Mesendoderm (in vitro differentiated cells): ENCODE data around the gene ORC3.

Experiments used
- DNase-seq: peaks from one replicate; pipeline ENCODE4 v3.0.0; 2013
- H2AK5ac ChIP-seq: 2 replicates; pipeline ENCODE4 v1.6.1; 2013; ENCODE audit warnings: low read length, inconsistent platforms
- H2BK120ac ChIP-seq: 2 replicates; pipeline ENCODE4 v1.6.1; 2013; ENCODE audit warnings: low read depth, mild to moderate bottlenecking, low read length, moderate library complexity, mixed read lengths
- H2BK15ac ChIP-seq: replicated peaks from 2 replicates; pipeline ENCODE4 v1.6.1; 2013; ENCODE audit warnings: low read depth, mild to moderate bottlenecking, moderate library complexity
- H2BK5ac ChIP-seq: 2 replicates; pipeline ENCODE4 v1.6.1; 2013; ENCODE audit warnings: low read length, inconsistent platforms
- H3K18ac ChIP-seq: 2 replicates; pipeline ENCODE4 v1.6.1; 2013; ENCODE audit warnings: mild to moderate bottlenecking, low read length, mixed read lengths
- H3K23ac ChIP-seq: one replicate; pipeline ENCODE4 v1.6.1; 2013; ENCODE audit warnings: low read length
- H3K27ac ChIP-seq: 2 replicates; pipeline ENCODE4 v1.5.1; 2013; ENCODE audit warnings: low read depth, mild to moderate bottlenecking, inconsistent platforms, low read length, moderate library complexity
- H3K27me3 ChIP-seq: 2 replicates; pipeline ENCODE4 v1.6.1; 2013; ENCODE audit warnings: low read length, control low read depth, mild to moderate bottlenecking, inconsistent platforms; ENCODE audit not compliant: insufficient read depth, poor library complexity
- H3K36me3 ChIP-seq: 2 replicates; pipeline ENCODE4 v1.6.1; 2013; ENCODE audit warnings: low read length, inconsistent platforms; ENCODE audit not compliant: control insufficient read depth, insufficient read depth
- H3K4ac ChIP-seq: one replicate; pipeline ENCODE4 v1.6.1; 2013; ENCODE audit warnings: low read depth, mild to moderate bottlenecking, low read length, moderate library complexity
- H3K4me1 ChIP-seq: 2 replicates; pipeline ENCODE4 v1.6.1; 2013; ENCODE audit warnings: low read depth, low read length, inconsistent platforms; ENCODE audit not compliant: control insufficient read depth
- H3K4me2 ChIP-seq: 2 replicates; pipeline ENCODE4 v1.6.1; 2013; ENCODE audit warnings: low read length
- H3K4me3 ChIP-seq: 2 replicates; pipeline ENCODE4 v1.5.1; 2013; ENCODE audit warnings: mild to moderate bottlenecking, low read length
- H3K56ac ChIP-seq: one replicate; pipeline ENCODE4 v1.6.1; 2013; ENCODE audit warnings: low read length
- H3K79me1 ChIP-seq: 2 replicates; pipeline ENCODE4 v1.6.1; 2013; ENCODE audit warnings: low read length, inconsistent platforms
- H3K79me2 ChIP-seq: 2 replicates; pipeline ENCODE4 v1.6.1; 2013; ENCODE audit warnings: mild to moderate bottlenecking, low read length; ENCODE audit not compliant: control insufficient read depth, insufficient read depth
- H3K9ac ChIP-seq: 2 replicates; pipeline ENCODE4 v1.6.1; 2013; ENCODE audit warnings: low read length, inconsistent platforms
- H4K5ac ChIP-seq: one replicate; pipeline ENCODE4 v1.6.1; 2013; ENCODE audit warnings: low read length
- H4K8ac ChIP-seq: one replicate; pipeline ENCODE4 v1.6.1; 2013; ENCODE audit warnings: low read depth, mild to moderate bottlenecking, control low read depth, low read length, moderate library complexity
- WGBS: extraction: QIAGEN DNeasy Blood & Tissue Kit; methylation state at CpG from one replicate; pipeline ENCODE4 v1.1.7; 2013; ENCODE audit warnings: low lambda C conversion rate, missing lambda C conversion rate; ENCODE audit not compliant: insufficient coverage; ENCODE audit errors: extremely low coverage; 5-methylcytosine and 5-hydroxymethylcytosine counted together

ORC3 gene

GRCh38 chr6:87654875-87655454 lies 65.0 kb downstream of the ORC3 start:
- Histone ChIP-seq H2BK120ac (no peak overlapping the region), H2AK5ac (no peak overlapping the region), H3K79me2 (no peaks in the 10 kb centered on the region), H3K23ac (no peak overlapping the region), H4K8ac (no peak overlapping the region), H3K27ac (no peak overlapping the region), H3K36me3 (no peaks in the 10 kb centered on the region), H2BK5ac (no peak overlapping the region), H3K27me3 (no peaks in the 10 kb centered on the region), H3K79me1 (no peaks in the 10 kb centered on the region), H4K5ac (no peak overlapping the region), H3K4me2 (no peak overlapping the region), H3K4ac (no peak overlapping the region), H3K9ac (no peak overlapping the region), H3K56ac (no peak overlapping the region), H3K4me1 (peaks cover 3% of the 10 kb centered on the region), H3K4me3 (no peak overlapping the region), H2BK15ac (no peak overlapping the region), H3K18ac (no peak overlapping the region)
- no CpG with 5 or more reads among the region's 2 CpGs for WGBS
- no peak for DNase-seq

GRCh38 chr6:87655824-87656223 lies 65.9 kb downstream of the ORC3 start:
- no peaks in the 10 kb centered on the region for H3K36me3 ChIP-seq

GRCh38 chr6:87656857-87657256 lies 66.9 kb downstream of the ORC3 start:
- H3K9ac ChIP-seq: no peak overlapping the region
- H3K4me2 ChIP-seq: no peak overlapping the region
- H3K79me1 ChIP-seq: no peaks in the 10 kb centered on the region
- no peak overlapping the region for H4K5ac ChIP-seq
- peaks cover 3% of the 10 kb centered on the region for H3K4me1 ChIP-seq
- no peaks in the 10 kb centered on the region for H3K36me3 ChIP-seq
- H2BK120ac ChIP-seq: no peak overlapping the region
- H3K27ac ChIP-seq: no peak overlapping the region
- no peak overlapping the region for H2AK5ac ChIP-seq
- no peak for DNase-seq
- no peak overlapping the region for H4K8ac ChIP-seq
- no peaks in the 10 kb centered on the region for H3K79me2 ChIP-seq
- H3K4ac ChIP-seq: no peak overlapping the region
- no peaks in the 10 kb centered on the region for H3K27me3 ChIP-seq
- H3K56ac ChIP-seq: no peak overlapping the region
- no peak overlapping the region for H2BK5ac ChIP-seq
- H3K23ac ChIP-seq: no peak overlapping the region
- no peak overlapping the region for H3K18ac ChIP-seq
- no peak overlapping the region for H2BK15ac ChIP-seq
- H3K4me3 ChIP-seq: no peak overlapping the region

More at GRCh38 chr6:87655824-87656223, 65.9 kb downstream of the ORC3 start:
- Histone ChIP-seq H3K79me1 (no peaks in the 10 kb centered on the region), H2BK5ac (no peak overlapping the region), H3K79me2 (no peaks in the 10 kb centered on the region), H3K4me1 (peaks cover 3% of the 10 kb centered on the region), H2BK120ac (no peak overlapping the region), H3K18ac (no peak overlapping the region), H4K8ac (no peak overlapping the region), H3K4ac (no peak overlapping the region), H4K5ac (no peak overlapping the region), H2BK15ac (no peak overlapping the region), H3K4me3 (no peak overlapping the region), H3K27me3 (no peaks in the 10 kb centered on the region), H3K23ac (no peak overlapping the region), H3K56ac (no peak overlapping the region), H3K27ac (no peak overlapping the region), H3K9ac (no peak overlapping the region), H3K4me2 (no peak overlapping the region), H2AK5ac (no peak overlapping the region)
- no peak for DNase-seq

- Histone ChIP-seq H3K18ac (no peak overlapping the region), H3K36me3 (no peaks in the 10 kb centered on the region), H3K9ac (no peak overlapping the region), H3K56ac (no peak overlapping the region), H3K4me2 (no peak overlapping the region), H3K4ac (no peak overlapping the region), H2BK5ac (no peak overlapping the region), H3K79me1 (no peaks in the 10 kb centered on the region), H3K4me1 (no peaks in the 10 kb centered on the region), H4K5ac (no peak overlapping the region), H3K23ac (no peak overlapping the region), H3K27me3 (no peaks in the 10 kb centered on the region), H3K27ac (no peak overlapping the region), H3K79me2 (no peaks in the 10 kb centered on the region), H4K8ac (no peak overlapping the region), H3K4me3 (no peak overlapping the region), H2BK15ac (no peak overlapping the region), H2AK5ac (no peak overlapping the region), H2BK120ac (no peak overlapping the region)
- no peak for DNase-seq
These were observed 68.6 kb downstream of the ORC3 start for GRCh38 chr6:87658516-87658915.

GRCh38 chr6:87660226-87660911 lies 70.4 kb downstream of the ORC3 start:
- H2BK15ac ChIP-seq: no peak overlapping the region
- H2BK5ac ChIP-seq: no peak overlapping the region
- H3K23ac ChIP-seq: no peak overlapping the region
- H3K4me3 ChIP-seq: no peak overlapping the region
- no peaks in the 10 kb centered on the region for H3K79me1 ChIP-seq
- no peak overlapping the region for H4K5ac ChIP-seq
- H3K4me2 ChIP-seq: no peak overlapping the region
- no peak overlapping the region for H3K9ac ChIP-seq
- no peak overlapping the region for H2BK120ac ChIP-seq
- no peak overlapping the region for H3K56ac ChIP-seq
- no peak overlapping the region for H4K8ac ChIP-seq
- no peaks in the 10 kb centered on the region for H3K4me1 ChIP-seq
- H3K18ac ChIP-seq: no peak overlapping the region
- H3K27ac ChIP-seq: no peak overlapping the region
- no peaks in the 10 kb centered on the region for H3K79me2 ChIP-seq
- H3K27me3 ChIP-seq: no peaks in the 10 kb centered on the region
- no peak overlapping the region for H2AK5ac ChIP-seq
- H3K36me3 ChIP-seq: no peaks in the 10 kb centered on the region
- H3K4ac ChIP-seq: no peak overlapping the region
- DNase-seq: no peak

GRCh38 chr6:87661016-87661415 lies 71.1 kb downstream of the ORC3 start:
- Histone ChIP-seq H3K79me2 (no peaks in the 10 kb centered on the region), H2AK5ac (no peak overlapping the region), H3K4me2 (no peak overlapping the region), H3K56ac (no peak overlapping the region), H3K9ac (no peak overlapping the region), H2BK120ac (no peak overlapping the region), H2BK5ac (no peak overlapping the region), H4K5ac (no peak overlapping the region), H3K79me1 (no peaks in the 10 kb centered on the region), H4K8ac (no peak overlapping the region), H2BK15ac (no peak overlapping the region), H3K18ac (no peak overlapping the region), H3K27me3 (no peaks in the 10 kb centered on the region), H3K36me3 (no peaks in the 10 kb centered on the region), H3K23ac (no peak overlapping the region), H3K27ac (no peak overlapping the region), H3K4me3 (no peak overlapping the region), H3K4ac (no peak overlapping the region), H3K4me1 (no peaks in the 10 kb centered on the region)
- no CpG with 5 or more reads among the region's 1 CpG for WGBS
- DNase-seq: no peak
